Activated naive CD8-positive, alpha-beta T cell treated with anti-CD3 and anti-CD28 coated beads, Interleukin-2, amount 50 U/mL, for 24 hours (primary cell): ENCODE data around the gene FOXN3.

ENCODE experiments used
- ATAC-seq: fragments of 150-1000 bp; cut with Tn5 transposase; one replicate; pipeline ENCODE4 v1.10.0; 2021
- DNase-seq: peaks from one replicate; pipeline ENCODE4 v3.0.0; 2021
- H3K27ac Mint-ChIP-seq: one replicate; pipeline ENCODE4 v1.8.0; 2021; ENCODE audit warnings: mild to moderate bottlenecking, mixed read lengths
- H3K27me3 Mint-ChIP-seq: one replicate; pipeline ENCODE4 v1.8.0; 2021; ENCODE audit warnings: mixed read lengths
- H3K36me3 Mint-ChIP-seq: one replicate; pipeline ENCODE4 v1.8.0; 2021; ENCODE audit warnings: low read depth, mixed read lengths
- H3K4me1 Mint-ChIP-seq: one replicate; pipeline ENCODE4 v1.8.0; 2021; ENCODE audit warnings: mixed read lengths
- H3K4me3 Mint-ChIP-seq: one replicate; pipeline ENCODE4 v1.8.0; 2021; ENCODE audit warnings: mild to moderate bottlenecking, moderate library complexity, mixed read lengths
- H3K9me3 Mint-ChIP-seq: one replicate; pipeline ENCODE4 v1.8.0; 2021; ENCODE audit warnings: mixed read lengths

FOXN3 gene

GRCh38 chr14:89232265-89233070 lies 184.6 kb downstream of the FOXN3 start:
- no peak for DNase-seq
- Mint-ChIP-seq H3K27me3 (no peaks in the 10 kb centered on the region), H3K4me1 (peaks cover 46% of the 10 kb centered on the region), H3K9me3 (peaks cover 4% of the 10 kb centered on the region), H3K27ac (peak overlapping the region; percentile 25), H3K36me3 (peaks cover 34% of the 10 kb centered on the region), H3K4me3 (no peak overlapping the region)
- no peak for ATAC-seq

- ATAC-seq (no peak), DNase-seq (no peak)
- H3K27ac Mint-ChIP-seq = peak overlapping the region; percentile 50
- peaks cover 32% of the 10 kb centered on the region for H3K36me3 Mint-ChIP-seq
- H3K9me3 Mint-ChIP-seq = peaks cover under 1% of the 10 kb centered on the region
- H3K27me3 Mint-ChIP-seq = no peaks in the 10 kb centered on the region
- H3K4me3 Mint-ChIP-seq = no peak overlapping the region
- H3K4me1 Mint-ChIP-seq = peaks cover 55% of the 10 kb centered on the region
Observed at GRCh38 chr14:89231426-89232113, 185.5 kb downstream of the FOXN3 start.

- Mint-ChIP-seq H3K4me1 (peaks cover 65% of the 10 kb centered on the region), H3K27ac (no peak overlapping the region)
Observed at GRCh38 chr14:89228921-89229639, 188.0 kb downstream of the FOXN3 start.

GRCh38 chr14:89227496-89227836 lies 189.6 kb downstream of the FOXN3 start:
- H3K4me3 Mint-ChIP-seq = peak overlapping the region; percentile 44
- peak; percentile 15 for DNase-seq
- no peaks in the 10 kb centered on the region for H3K9me3 Mint-ChIP-seq
- H3K4me1 Mint-ChIP-seq = peaks cover 55% of the 10 kb centered on the region
- ATAC-seq = peak; percentile 78
- peaks cover 28% of the 10 kb centered on the region for H3K36me3 Mint-ChIP-seq
- H3K27me3 Mint-ChIP-seq = no peaks in the 10 kb centered on the region
- peak overlapping the region; percentile 90 for H3K27ac Mint-ChIP-seq

More at GRCh38 chr14:89228921-89229639, 188.0 kb downstream of the FOXN3 start:
- Mint-ChIP-seq H3K4me3 (no peak overlapping the region), H3K36me3 (peaks cover 27% of the 10 kb centered on the region), H3K27me3 (no peaks in the 10 kb centered on the region), H3K9me3 (no peaks in the 10 kb centered on the region)
- DNase-seq (no peak), ATAC-seq (no peak)

GRCh38 chr14:89226801-89227495 lies 190.1 kb downstream of the FOXN3 start:
- Mint-ChIP-seq H3K27ac (peak overlapping the region; percentile 90), H3K4me1 (peaks cover 57% of the 10 kb centered on the region), H3K9me3 (no peaks in the 10 kb centered on the region), H3K4me3 (peak overlapping the region; percentile 44), H3K36me3 (peaks cover 28% of the 10 kb centered on the region), H3K27me3 (no peaks in the 10 kb centered on the region)
- ATAC-seq = no peak
- DNase-seq = no peak

DNA sequence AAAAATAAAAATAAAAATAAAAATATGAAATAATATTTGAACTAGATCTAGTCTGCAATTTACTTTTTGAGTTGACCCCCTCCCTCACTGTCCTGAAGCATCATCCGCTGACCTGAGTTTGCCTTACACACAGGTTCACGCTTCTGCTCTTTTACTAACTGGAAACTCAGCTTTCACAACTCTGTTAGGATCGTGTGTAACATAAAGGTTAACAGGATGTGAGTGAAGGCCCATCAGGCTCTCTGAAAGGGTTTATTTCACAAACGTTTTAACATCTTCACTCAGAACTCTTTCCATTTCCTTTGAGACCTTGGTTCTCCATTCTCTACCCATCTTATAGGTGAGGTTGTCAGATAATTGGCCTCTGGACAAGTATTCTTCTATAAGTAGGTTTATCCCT lies 191.4 kb downstream of the FOXN3 start:
- Mint-ChIP-seq H3K4me1 (peaks cover 69% of the 10 kb centered on the region), H3K9me3 (no peaks in the 10 kb centered on the region)

GRCh38 chr14:89221109-89221810 lies 195.8 kb downstream of the FOXN3 start:
- peak overlapping the region; percentile 26 for H3K27ac Mint-ChIP-seq
- H3K4me1 Mint-ChIP-seq = peaks cover 38% of the 10 kb centered on the region
- no peaks in the 10 kb centered on the region for H3K27me3 Mint-ChIP-seq
- DNase-seq (no peak), ATAC-seq (peak; percentile 85)
- H3K9me3 Mint-ChIP-seq = no peaks in the 10 kb centered on the region
- H3K4me3 Mint-ChIP-seq = no peak overlapping the region
- H3K36me3 Mint-ChIP-seq = peaks cover 16% of the 10 kb centered on the region

More for the DNA sequence above, 191.4 kb downstream of the FOXN3 start:
- Mint-ChIP-seq H3K36me3 (peaks cover 24% of the 10 kb centered on the region), H3K4me3 (peak overlapping the region; percentile 25), H3K27ac (peak overlapping the region; percentile 90), H3K27me3 (no peaks in the 10 kb centered on the region)
- DNase-seq (no peak), ATAC-seq (peak; percentile 43)

- no peaks in the 10 kb centered on the region for H3K9me3 Mint-ChIP-seq
- no peak overlapping the region for H3K27ac Mint-ChIP-seq
- no peak for ATAC-seq
- peaks cover 26% of the 10 kb centered on the region for H3K4me1 Mint-ChIP-seq
- H3K4me3 Mint-ChIP-seq = no peak overlapping the region
- no peaks in the 10 kb centered on the region for H3K27me3 Mint-ChIP-seq
- no peak for DNase-seq
- peaks cover 18% of the 10 kb centered on the region for H3K36me3 Mint-ChIP-seq
Observed at GRCh38 chr14:89219051-89219450, 198.0 kb downstream of the FOXN3 start.

GRCh38 chr14:89217891-89218290 lies 199.1 kb downstream of the FOXN3 start:
- no peak for ATAC-seq
- no peak overlapping the region for H3K27ac Mint-ChIP-seq
- no peaks in the 10 kb centered on the region for H3K27me3 Mint-ChIP-seq
- peaks cover 24% of the 10 kb centered on the region for H3K4me1 Mint-ChIP-seq
- H3K36me3 Mint-ChIP-seq = peaks cover 18% of the 10 kb centered on the region
- H3K4me3 Mint-ChIP-seq = no peak overlapping the region
- no peaks in the 10 kb centered on the region for H3K9me3 Mint-ChIP-seq
- no peak for DNase-seq

DNA sequence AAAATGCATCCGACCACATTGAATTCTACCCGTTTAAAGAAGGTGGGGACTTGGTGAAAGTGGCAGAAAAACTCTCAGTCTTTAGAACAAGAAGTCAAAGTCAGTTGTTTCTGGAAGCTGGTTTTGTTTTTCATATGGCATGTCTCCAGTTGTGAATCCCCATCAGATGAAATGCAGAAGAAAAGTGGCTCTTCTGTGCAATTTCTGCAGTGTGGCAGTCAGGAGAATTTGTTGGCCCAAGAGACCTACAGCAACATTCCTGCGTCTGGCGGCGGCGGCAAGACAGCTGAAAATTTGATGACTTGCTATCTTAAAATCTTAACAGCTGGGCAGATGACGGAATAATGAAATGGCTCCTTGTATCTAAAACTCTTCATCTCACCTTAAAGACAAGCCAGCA lies 201.5 kb downstream of the FOXN3 start:
- H3K27ac Mint-ChIP-seq = no peak overlapping the region
- ATAC-seq = no peak
- peaks cover 17% of the 10 kb centered on the region for H3K36me3 Mint-ChIP-seq
- no peak for DNase-seq
- H3K4me1 Mint-ChIP-seq = peaks cover 4% of the 10 kb centered on the region
- no peaks in the 10 kb centered on the region for H3K27me3 Mint-ChIP-seq
- H3K9me3 Mint-ChIP-seq = no peaks in the 10 kb centered on the region
- no peak overlapping the region for H3K4me3 Mint-ChIP-seq

- DNase-seq (no peak), ATAC-seq (no peak)
- H3K9me3 Mint-ChIP-seq = no peaks in the 10 kb centered on the region
- peaks cover 3% of the 10 kb centered on the region for H3K4me1 Mint-ChIP-seq
- H3K27ac Mint-ChIP-seq = no peak overlapping the region
- H3K36me3 Mint-ChIP-seq = peaks cover 17% of the 10 kb centered on the region
- H3K4me3 Mint-ChIP-seq = no peak overlapping the region
- no peaks in the 10 kb centered on the region for H3K27me3 Mint-ChIP-seq
Observed at GRCh38 chr14:89215114-89215513, 201.9 kb downstream of the FOXN3 start.

DNA sequence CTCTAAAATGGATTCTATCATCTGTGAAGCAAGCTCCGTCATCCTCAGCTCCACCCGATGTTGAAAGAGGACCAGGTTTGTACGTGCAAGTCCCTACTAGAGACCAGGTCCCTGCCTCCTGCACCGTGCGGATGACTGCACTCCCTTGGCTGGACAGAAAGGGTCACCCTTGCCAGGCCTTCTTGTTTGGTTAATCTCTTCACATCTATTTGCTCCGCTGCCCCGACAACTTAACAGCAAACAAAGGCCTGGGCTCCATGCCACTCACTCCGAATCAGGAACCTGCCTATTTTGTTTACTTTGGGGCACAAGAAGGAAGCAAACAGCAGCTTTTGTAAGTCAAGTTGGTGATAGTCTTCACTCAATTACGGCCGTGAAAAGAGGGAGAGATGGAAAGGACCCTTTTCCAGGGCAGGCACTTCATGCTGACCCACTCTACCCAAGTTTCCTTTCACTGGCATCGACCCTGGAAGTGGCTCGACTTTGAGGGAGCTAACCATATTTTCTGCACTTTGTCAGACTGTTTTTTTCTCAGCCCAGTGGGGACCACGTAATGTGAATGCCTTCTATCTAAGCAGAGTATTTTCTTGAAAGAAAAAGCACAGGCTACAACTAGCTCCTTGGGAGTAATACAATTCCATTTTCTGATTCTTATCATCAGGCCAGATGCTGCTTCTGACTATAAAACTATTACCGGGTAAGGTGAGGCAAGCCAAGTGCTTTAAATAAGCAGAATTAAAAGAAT lies 202.6 kb downstream of the FOXN3 start:
- H3K27ac Mint-ChIP-seq = no peak overlapping the region
- no peak overlapping the region for H3K4me3 Mint-ChIP-seq
- H3K27me3 Mint-ChIP-seq = no peaks in the 10 kb centered on the region
- ATAC-seq = no peak
- no peaks in the 10 kb centered on the region for H3K9me3 Mint-ChIP-seq
- DNase-seq = no peak
- H3K36me3 Mint-ChIP-seq = peaks cover 11% of the 10 kb centered on the region
- H3K4me1 Mint-ChIP-seq = peaks cover 3% of the 10 kb centered on the region
